GM19099 (cell line): ENCODE data around the gene SERPINA6.

Source experiments
- POLR2A ChIP-seq: IDR thresholded peaks from 3 replicates; pipeline ENCODE4 v1.6.1; 2011; ENCODE audit warnings: low read depth; ENCODE audit not compliant: insufficient read length; ENCODE audit errors: extremely low read depth

SERPINA6 gene

GRCh38 chr14:94310248-94310647 is 12.9 kb downstream of the SERPINA6 start:
- TF ChIP-seq POLR2A, result no peak

GRCh38 chr14:94309721-94310120 is 13.4 kb downstream of the SERPINA6 start:
- TF ChIP-seq POLR2A, result no peak

- no peak for TF ChIP-seq POLR2A
These were observed 15.6 kb downstream of the SERPINA6 start for GRCh38 chr14:94307410-94307992.

GRCh38 chr14:94306047-94306978 is 16.8 kb downstream of the SERPINA6 start:
- no peak for TF ChIP-seq POLR2A

GRCh38 chr14:94305620-94306019 is 17.5 kb downstream of the SERPINA6 start:
- no peak for TF ChIP-seq POLR2A

- TF ChIP-seq POLR2A, result no peak
These were observed 18.9 kb downstream of the SERPINA6 start for GRCh38 chr14:94304243-94304642.

GRCh38 chr14:94303111-94303510 is 20.0 kb downstream of the SERPINA6 start:
- no peak for TF ChIP-seq POLR2A

GRCh38 chr14:94298130-94298529 is 25.0 kb downstream of the SERPINA6 start:
- TF ChIP-seq POLR2A, result no peak

GRCh38 chr14:94295360-94296180 is 27.6 kb downstream of the SERPINA6 start:
- TF ChIP-seq POLR2A, result no peak

- TF ChIP-seq POLR2A, result no peak
These were observed 29.6 kb downstream of the SERPINA6 start for GRCh38 chr14:94293578-94293924.

- TF ChIP-seq POLR2A, result no peak
These were observed 30.1 kb downstream of the SERPINA6 start, which contains the start of gene SERPINA10 for GRCh38 chr14:94292872-94293577. Gene SERPINA10, minus strand, starts transcription at chr14:94293268. Its CDS starts 2,675 bp downstream, at chr14:94290593.

GRCh38 chr14:94292526-94292871 is 30.6 kb downstream of the SERPINA6 start:
- no peak for TF ChIP-seq POLR2A

- no peak for TF ChIP-seq POLR2A
These were observed 31.1 kb downstream of the SERPINA6 start for GRCh38 chr14:94291906-94292525.

- TF ChIP-seq POLR2A, result no peak
These were observed 31.8 kb downstream of the SERPINA6 start for GRCh38 chr14:94291159-94291905.

- no peak for TF ChIP-seq POLR2A
These were observed 32.9 kb downstream of the SERPINA6 start for GRCh38 chr14:94290197-94290596.
